NCI-H1092 treated with DMSO at 0.1 percent for 48 hours (cell line): ENCODE results near the gene OVOL1.
"Not testable (repeated sequence)": the region's sequence is repeated elsewhere in the genome, so short reads cannot be mapped to it uniquely, and the experiment has no call there.

Experiments used
- DNase-seq: peaks from one replicate; lab custom pipeline; 2025; lab: John Stamatoyannopoulos, UW

The OVOL1 gene

GRCh38 chr11:65814986-65815565, 28.2 kb downstream of the OVOL1 start:
- DNase-seq, result no peak

- no peak for DNase-seq
Observed at GRCh38 chr11:65816696-65817095, 29.8 kb downstream of the OVOL1 start.

GRCh38 chr11:65817312-65817834, 30.5 kb downstream of the OVOL1 start:
- no peak for DNase-seq

- peak; percentile 91 for DNase-seq
Observed at GRCh38 chr11:65817835-65818680, 31.2 kb downstream of the OVOL1 start.

- no peak for DNase-seq
Observed at GRCh38 chr11:65821107-65821506, 34.2 kb downstream of the OVOL1 start.

GRCh38 chr11:65822776-65823528, 36.1 kb downstream of the OVOL1 start:
- DNase-seq, result peak; percentile 10

GRCh38 chr11:65826984-65827735, 40.3 kb downstream of the OVOL1 start:
- DNase-seq, result no peak

GRCh38 chr11:65829459-65829858, 42.6 kb downstream of the OVOL1 start:
- DNase-seq, result no peak

GRCh38 chr11:65832231-65832630, 45.4 kb downstream of the OVOL1 start:
- not testable (repeated sequence) for DNase-seq

GRCh38 chr11:65833297-65834030, 46.6 kb downstream of the OVOL1 start, which contains the start of gene SNX32:
Gene SNX32, plus strand, starts transcription at chr11:65833963. Its CDS starts 103 bp downstream, at chr11:65834066.
- peak; percentile 96 for DNase-seq

GRCh38 chr11:65834202-65834601, 47.3 kb downstream of the OVOL1 start:
- DNase-seq, result no peak

- DNase-seq, result no peak
Observed at GRCh38 chr11:65842144-65842543, 55.3 kb downstream of the OVOL1 start.

- DNase-seq, result no peak
Observed at GRCh38 chr11:65843811-65844210, 56.9 kb downstream of the OVOL1 start.

- no peak for DNase-seq
Observed at GRCh38 chr11:65844231-65844872, 57.5 kb downstream of the OVOL1 start.
